ENCODE data around the gene MMP23B. TPM values are rescaled to one million over a fixed set of nuclear protein-coding genes. Genes with fewer than 3 reads are reported as not detected.
"Not testable (repeated sequence)": the region's sequence is repeated elsewhere in the genome, so short reads cannot be mapped to it uniquely, and the experiment has no call there.

MMP23B gene
- total and polyA plus RNA-seq, 2 of the 8 experiments (the other 6 are each of a cell fraction or from before 2014, with no cell fraction given), result 9.2 to 14.6 TPM

DNA sequence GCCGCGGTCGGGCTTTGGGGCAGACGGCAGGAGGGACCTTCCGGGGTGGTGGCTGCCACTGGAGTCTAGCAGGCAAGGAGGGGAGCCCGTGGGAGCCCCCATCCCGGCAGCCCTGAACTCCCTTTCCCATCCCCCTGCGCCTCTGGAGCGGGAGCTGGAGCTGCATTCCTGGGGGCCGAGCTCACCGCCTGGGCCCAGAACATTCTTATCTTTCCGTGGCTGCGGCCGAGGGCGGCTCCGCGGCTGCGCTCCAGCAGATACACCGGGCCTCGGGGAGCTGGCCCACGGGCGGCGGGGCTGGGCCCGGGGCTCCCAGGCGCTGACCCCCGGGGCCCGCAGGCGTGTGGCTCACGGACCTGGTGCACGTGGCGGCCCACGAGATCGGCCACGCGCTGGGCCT is 1.4 kb downstream of the MMP23B start:
- H2BK5ac ChIP-seq (ENCODE audit: low read depth, low read length); H4K8ac ChIP-seq (ENCODE audit: extremely low read depth, insufficient read depth, low read length); H3K23me2 ChIP-seq (ENCODE audit: low read depth, low read length); H3K56ac ChIP-seq (replicated peaks; ENCODE audit: insufficient read length, low read depth, low read length); H4K20me1 ChIP-seq (replicated peaks in 1 of 2; ENCODE audit: control insufficient read depth in 1 of 2, insufficient read depth in 2 of 2, low read length in 2 of 2); H4K5ac ChIP-seq (ENCODE audit: insufficient read length, low read depth, low read length); H3K9ac ChIP-seq (replicated peaks in 1 of 4; ENCODE audit: extremely low read depth in 1 of 4, low read depth in 3 of 4, low read length in 3 of 4); CTCF ChIA-PET (ENCODE audit: partially characterized antibody); H3K4me2 ChIP-seq (ENCODE audit: insufficient read depth in 1 of 2, low read depth in 2 of 2, low read length in 2 of 2); H3K79me1 ChIP-seq (ENCODE audit: low read depth, low read length); H3K9me3 ChIP-seq (ENCODE audit: insufficient read depth in 2 of 2, low read depth in 1 of 2, low read length in 1 of 2); FAIRE-seq; H2BK15ac ChIP-seq (ENCODE audit: low read length); H3K27ac ChIP-seq (ENCODE audit: low read depth, low read length); H2AFZ ChIP-seq (ENCODE audit: low read length); H3K79me2 ChIP-seq (ENCODE audit: control insufficient read depth in 1 of 2, insufficient read depth in 2 of 2, low read length in 2 of 2); H2AK5ac ChIP-seq (ENCODE audit: low read depth, low read length); H3K14ac ChIP-seq (ENCODE audit: insufficient read length); POLR2A ChIA-PET (ENCODE audit: partially characterized antibody); DNase-seq (ENCODE audit: low read depth in 1 of 2, low spot score in 2 of 2); H3K4ac ChIP-seq (replicated peaks; ENCODE audit: insufficient read length, low read depth, low read length); H3K23ac ChIP-seq (ENCODE audit: insufficient read length); H2BK20ac ChIP-seq (ENCODE audit: low read length); H3K4me1 ChIP-seq (replicated peaks in 1 of 4; ENCODE audit: control insufficient read depth in 3 of 4, insufficient read depth in 4 of 4, low read length in 3 of 4); H2BK12ac ChIP-seq (ENCODE audit: low read depth, low read length); H3K4me3 ChIP-seq (ENCODE audit: extremely low read depth in 1 of 4, insufficient read depth in 2 of 4, low read depth in 3 of 4, low read length in 4 of 4); H4K91ac ChIP-seq (replicated peaks; ENCODE audit: insufficient read length, low read length); H3K18ac ChIP-seq (ENCODE audit: extremely low read depth, low read length); H2BK120ac ChIP-seq (replicated peaks; ENCODE audit: low read depth, low read length): not testable (repeated sequence)
- H3K36me3 ChIP-seq (ENCODE audit: control insufficient read depth in 2 of 4, insufficient read depth in 4 of 4, low read length in 3 of 4), result peaks cover 0 to 12% (median 5%) of the 10 kb centered on the region in 4 experiments; a peak in 5 of 8 replicates
- peaks cover 8 to 23% (median 14%) of the 10 kb centered on the region in 4 experiments; a peak in 6 of 7 replicates for H3K27me3 ChIP-seq (replicated peaks in 1 of 4; ENCODE audit: control insufficient read depth in 3 of 4, extremely low read depth in 1 of 4, insufficient read depth in 3 of 4, low read length in 3 of 4)
- no CpG with 5 or more reads among the region's 35 CpGs for WGBS, 2 experiments (ENCODE audit: extremely low coverage in 1 of 2, insufficient coverage in 1 of 2, insufficient read length in 1 of 2, insufficient replicate concordance in 2 of 2, low coverage in 1 of 2, low lambda C conversion rate in 2 of 2, missing lambda C conversion rate in 1 of 2)

DNA sequence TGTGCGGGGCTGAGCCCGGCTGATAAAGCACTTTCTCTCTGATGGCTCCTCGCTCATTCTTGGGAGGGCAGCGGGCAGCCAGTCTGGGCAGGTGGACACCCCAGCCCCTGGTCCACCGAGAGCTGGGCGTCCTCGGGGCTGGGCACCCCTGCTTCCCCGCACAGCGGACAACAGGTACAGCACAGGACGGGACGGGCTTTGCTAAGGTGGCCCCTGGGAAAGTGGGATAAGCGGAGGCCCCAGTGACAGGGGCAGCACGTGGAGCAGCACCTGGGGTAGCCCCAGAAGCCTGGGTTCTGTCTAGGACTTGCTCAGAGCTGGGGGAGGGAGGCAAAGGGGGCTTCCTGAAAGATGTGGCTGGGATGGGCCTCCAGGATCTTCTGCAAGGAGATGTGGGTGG is 2.6 kb downstream of the MMP23B start:
- FAIRE-seq; H3K23ac ChIP-seq (ENCODE audit: insufficient read length); H2AK5ac ChIP-seq (ENCODE audit: low read depth, low read length); H3K79me2 ChIP-seq (ENCODE audit: control insufficient read depth in 1 of 2, insufficient read depth in 2 of 2, low read length in 2 of 2); H3K18ac ChIP-seq (ENCODE audit: extremely low read depth, low read length); H3K23me2 ChIP-seq (ENCODE audit: low read depth, low read length); H3K9me3 ChIP-seq (ENCODE audit: insufficient read depth in 2 of 2, low read depth in 1 of 2, low read length in 1 of 2); POLR2A ChIA-PET (ENCODE audit: partially characterized antibody); H2BK20ac ChIP-seq (ENCODE audit: low read length); H3K9ac ChIP-seq (replicated peaks in 1 of 4; ENCODE audit: extremely low read depth in 1 of 4, low read depth in 3 of 4, low read length in 3 of 4); H4K8ac ChIP-seq (ENCODE audit: extremely low read depth, insufficient read depth, low read length); H3K4me2 ChIP-seq (ENCODE audit: insufficient read depth in 1 of 2, low read depth in 2 of 2, low read length in 2 of 2); H2BK12ac ChIP-seq (ENCODE audit: low read depth, low read length); H3K4ac ChIP-seq (replicated peaks; ENCODE audit: insufficient read length, low read depth, low read length); H3K27ac ChIP-seq (ENCODE audit: low read depth, low read length); H3K4me3 ChIP-seq (ENCODE audit: extremely low read depth in 1 of 4, insufficient read depth in 2 of 4, low read depth in 3 of 4, low read length in 4 of 4); H3K14ac ChIP-seq (ENCODE audit: insufficient read length); DNase-seq (ENCODE audit: low read depth in 1 of 2, low spot score in 2 of 2); H4K5ac ChIP-seq (ENCODE audit: insufficient read length, low read depth, low read length); H2BK120ac ChIP-seq (replicated peaks; ENCODE audit: low read depth, low read length); H3K4me1 ChIP-seq (replicated peaks in 1 of 4; ENCODE audit: control insufficient read depth in 3 of 4, insufficient read depth in 4 of 4, low read length in 3 of 4); H2AFZ ChIP-seq (ENCODE audit: low read length); H2BK15ac ChIP-seq (ENCODE audit: low read length); H2BK5ac ChIP-seq (ENCODE audit: low read depth, low read length); H3K79me1 ChIP-seq (ENCODE audit: low read depth, low read length); H3K56ac ChIP-seq (replicated peaks; ENCODE audit: insufficient read length, low read depth, low read length); H4K91ac ChIP-seq (replicated peaks; ENCODE audit: insufficient read length, low read length); H4K20me1 ChIP-seq (replicated peaks in 1 of 2; ENCODE audit: control insufficient read depth in 1 of 2, insufficient read depth in 2 of 2, low read length in 2 of 2); CTCF ChIA-PET (ENCODE audit: partially characterized antibody): not testable (repeated sequence)
- 96% methylated on average over 7 of the region's 13 CpGs; no CpG with 5 or more reads in 1 of the 2 experiments for WGBS, 2 experiments (ENCODE audit: extremely low coverage in 1 of 2, insufficient coverage in 1 of 2, insufficient read length in 1 of 2, insufficient replicate concordance in 2 of 2, low coverage in 1 of 2, low lambda C conversion rate in 2 of 2, missing lambda C conversion rate in 1 of 2)
- Histone ChIP-seq H3K27me3 (replicated peaks in 1 of 4; ENCODE audit: control insufficient read depth in 3 of 4, extremely low read depth in 1 of 4, insufficient read depth in 3 of 4, low read length in 3 of 4) (peaks cover 8 to 21% (median 13%) of the 10 kb centered on the region in 4 experiments; a peak in 6 of 7 replicates), H3K36me3 (ENCODE audit: control insufficient read depth in 2 of 4, insufficient read depth in 4 of 4, low read length in 3 of 4) (peaks cover 0 to 13% (median 5%) of the 10 kb centered on the region in 4 experiments; a peak in 5 of 8 replicates)
